ENCODE results near the gene BICDL1.

Gene BICDL1

GRCh38 chr12:120055231-120056000 is 66.4 kb downstream of the BICDL1 start:
- ATAC-seq, result no peak

DNA sequence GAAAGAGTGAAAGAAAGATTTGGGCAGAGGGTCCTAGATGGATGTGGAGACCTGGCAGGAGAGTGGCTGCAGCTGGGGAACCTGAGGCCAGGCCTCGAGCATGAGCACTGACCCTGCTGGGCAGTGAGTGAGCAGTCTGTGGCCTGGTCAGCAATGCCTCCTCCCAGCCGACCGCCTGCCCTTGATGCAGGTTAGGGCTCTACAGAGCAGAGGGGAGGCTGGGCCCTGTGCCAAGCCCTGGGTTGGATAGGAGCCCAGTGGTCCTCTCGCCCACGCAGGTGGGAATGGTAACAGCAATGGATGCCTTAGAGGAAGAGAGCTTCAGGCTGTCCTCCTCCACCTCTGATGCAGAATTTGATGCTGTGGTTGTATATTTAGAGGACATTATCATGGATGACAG is 67.7 kb downstream of the BICDL1 start:
- ATAC-seq, result no peak

DNA sequence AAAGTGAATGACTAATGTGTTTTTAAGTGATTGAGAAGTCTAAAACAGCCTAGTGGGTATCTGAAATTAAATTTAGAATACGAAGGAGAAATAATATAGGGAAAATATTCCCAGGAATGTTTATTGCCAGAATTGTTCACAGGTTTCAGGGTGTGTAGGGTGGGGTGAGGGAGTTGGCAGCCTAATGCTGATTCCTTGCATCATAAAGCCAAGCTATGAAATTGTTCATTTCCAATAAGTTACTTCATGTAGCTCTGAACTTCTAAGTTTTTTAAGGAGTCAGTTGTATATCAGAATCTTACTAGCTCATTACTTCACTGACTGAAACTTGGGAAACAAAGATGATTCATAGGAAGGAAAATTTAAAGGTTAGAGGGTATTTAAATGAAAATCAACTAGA is 71.2 kb downstream of the BICDL1 start:
- no peak for ATAC-seq

DNA sequence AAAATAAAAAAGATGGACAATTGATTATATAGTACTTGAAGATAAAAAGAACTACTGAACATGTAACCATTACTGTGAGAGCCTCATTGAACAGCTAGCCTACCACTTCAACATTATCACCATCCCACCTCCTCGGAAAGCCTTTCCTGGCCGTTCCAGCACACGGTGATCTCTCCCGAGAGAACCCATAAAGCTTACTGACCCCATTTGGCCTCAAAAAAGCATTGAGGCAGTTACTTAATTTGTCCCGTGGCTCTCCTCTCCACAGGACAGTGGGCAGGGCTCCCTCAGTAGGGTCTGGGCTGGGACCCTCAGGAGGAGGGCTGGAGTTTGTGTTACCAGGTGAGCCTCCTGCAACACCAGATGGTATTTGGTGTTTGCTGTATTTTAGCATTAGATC is 71.7 kb downstream of the BICDL1 start:
- no peak for ATAC-seq

- ATAC-seq, result no peak
Measured at GRCh38 chr12:120061575-120062214, 72.7 kb downstream of the BICDL1 start.

DNA sequence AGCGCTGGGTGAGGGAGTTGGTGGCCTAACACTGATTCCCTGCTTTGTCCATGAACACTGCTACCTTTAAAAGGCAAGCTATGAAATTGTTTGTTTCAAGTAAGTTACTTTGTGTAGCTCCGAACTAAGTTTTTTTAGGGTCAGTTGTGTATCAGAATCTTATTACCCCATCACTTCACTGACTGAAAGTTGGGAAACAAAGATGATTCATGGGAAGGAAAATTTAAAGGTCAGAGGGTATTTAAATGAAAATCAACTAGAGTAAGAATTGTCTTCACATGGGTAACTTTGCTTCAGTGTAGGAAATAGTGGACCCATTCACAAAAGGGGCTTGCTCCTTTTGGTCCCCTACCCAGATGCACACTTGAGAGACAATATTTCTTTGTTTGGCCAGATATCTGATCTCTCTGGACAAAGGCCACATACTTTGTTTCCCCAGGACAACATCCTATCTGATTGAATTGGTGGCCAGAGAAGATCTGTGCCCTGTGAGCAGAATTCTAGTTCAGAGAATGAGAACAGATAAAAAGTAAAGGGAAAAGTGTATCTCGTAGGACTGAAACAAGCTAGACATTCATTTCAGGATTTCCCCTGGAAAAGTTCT is 74.0 kb downstream of the BICDL1 start:
- no peak for ATAC-seq

DNA sequence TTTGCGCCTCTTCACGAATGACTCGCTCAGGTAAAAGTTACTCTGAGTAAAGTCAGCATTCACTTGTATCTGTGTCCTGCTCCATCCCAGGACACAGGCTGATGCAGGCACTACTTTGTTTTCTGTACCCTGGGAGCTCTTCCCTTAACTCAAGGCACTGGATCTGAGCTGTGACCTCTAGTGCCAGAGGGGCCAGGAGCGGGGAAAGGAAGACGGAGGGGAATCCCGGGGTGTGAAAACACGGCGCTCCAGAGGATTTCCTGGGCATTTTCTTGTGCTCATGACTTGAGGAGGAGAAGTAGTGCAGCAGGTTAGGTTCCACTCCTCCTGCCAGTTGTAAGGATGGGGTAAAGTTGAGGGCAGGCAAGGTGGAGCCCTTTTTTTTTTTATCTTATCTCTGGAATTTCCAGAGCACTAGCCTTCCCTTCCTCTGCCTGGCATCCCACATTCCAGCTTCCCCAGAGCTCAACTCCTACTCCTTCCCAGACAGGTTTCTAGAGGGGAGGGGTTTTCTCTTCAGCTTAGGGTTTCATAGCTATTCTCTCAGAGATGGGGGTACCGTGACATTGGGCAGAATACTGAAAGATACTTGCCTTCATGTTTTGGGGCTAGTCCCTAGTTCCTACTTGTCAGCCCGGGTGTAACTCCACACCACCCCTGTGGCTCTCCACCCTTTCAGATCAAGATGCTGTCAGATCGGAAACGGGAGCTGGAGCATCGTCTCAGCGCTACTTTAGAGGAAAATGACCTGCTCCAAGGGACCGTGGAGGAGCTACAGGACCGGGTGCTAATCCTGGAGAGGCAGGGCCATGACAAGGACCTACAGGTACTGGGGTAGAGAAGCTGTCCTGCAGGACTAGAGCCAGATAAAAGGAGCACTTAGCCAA is 75.3 kb downstream of the BICDL1 start:
- ATAC-seq, result no peak

DNA sequence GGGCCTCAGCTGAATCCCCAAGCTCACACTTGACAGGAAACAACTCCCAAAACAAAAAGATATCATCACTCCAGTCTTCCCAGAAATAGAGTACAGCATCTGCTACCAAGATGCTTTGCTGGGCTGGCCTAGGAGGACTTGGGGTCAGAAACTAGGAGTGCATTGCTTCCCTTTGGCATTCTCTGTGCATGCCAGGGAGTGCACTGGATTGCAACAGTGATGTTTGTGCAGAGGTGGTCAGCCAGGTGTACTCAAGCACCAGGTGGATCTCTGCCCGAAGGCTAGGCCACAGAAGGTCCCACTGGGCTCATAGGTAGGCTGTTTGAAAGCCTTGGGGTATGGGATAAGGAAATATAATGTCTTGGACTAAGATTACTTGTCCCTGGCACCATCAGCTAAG is 76.4 kb downstream of the BICDL1 start:
- ATAC-seq, result no peak

DNA sequence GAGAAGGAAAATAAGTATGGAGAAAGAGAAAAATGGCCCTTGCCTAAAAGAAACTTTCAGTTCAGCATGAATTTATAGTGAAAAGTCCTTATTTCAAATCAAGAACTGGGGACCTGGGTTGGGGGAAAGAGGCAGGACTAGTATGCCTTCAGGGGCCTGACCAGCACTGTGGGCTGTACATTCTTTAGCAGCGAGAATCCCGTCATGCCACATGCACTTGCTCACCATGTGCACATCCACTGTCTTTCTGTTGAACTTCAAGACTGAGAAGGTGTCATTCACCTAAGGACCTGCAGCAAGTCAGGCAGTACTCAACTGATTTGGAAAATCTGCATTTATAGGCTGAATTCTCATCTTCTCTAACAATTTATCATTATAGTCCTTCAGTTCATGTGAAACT is 77.3 kb downstream of the BICDL1 start:
- no peak for ATAC-seq

DNA sequence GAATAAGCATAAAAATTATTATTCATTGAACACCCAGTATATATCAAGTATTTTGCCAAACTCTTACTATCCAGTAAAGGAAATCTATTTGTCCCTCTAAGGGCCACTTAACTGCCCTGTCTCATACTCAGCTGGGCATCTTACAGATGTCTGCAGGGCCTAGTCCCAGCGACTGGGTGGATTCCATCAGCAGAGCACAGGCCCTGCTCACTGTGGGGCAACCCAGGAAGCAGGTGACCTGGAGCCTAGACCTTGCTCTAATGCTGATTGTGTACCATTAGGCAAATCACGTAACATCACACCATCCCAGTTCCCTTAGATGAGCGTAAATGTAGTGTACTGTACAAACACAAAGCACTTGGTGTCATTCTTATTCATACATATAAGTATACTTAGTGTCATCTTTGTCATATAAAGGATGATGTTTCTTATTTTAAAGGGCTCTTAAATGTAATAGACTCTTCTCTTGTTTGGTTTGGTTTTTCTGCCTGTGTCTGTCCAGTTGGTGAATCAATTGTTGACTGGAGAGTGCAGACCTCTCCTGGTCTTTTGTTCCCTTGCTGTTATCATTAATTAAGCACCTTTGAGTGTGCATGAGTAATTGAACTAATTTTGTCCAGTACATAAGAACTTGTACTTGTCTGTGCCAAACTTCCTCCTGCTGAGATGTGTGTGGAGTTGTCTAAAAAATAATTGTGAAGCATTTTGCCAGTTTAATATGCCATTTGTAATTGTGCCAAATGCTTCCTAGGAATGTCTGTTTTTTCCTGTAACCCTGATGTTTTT is 78.2 kb downstream of the BICDL1 start:
- ATAC-seq, result no peak

- ATAC-seq, result no peak
Measured at GRCh38 chr12:120067901-120068300, 78.9 kb downstream of the BICDL1 start.

DNA sequence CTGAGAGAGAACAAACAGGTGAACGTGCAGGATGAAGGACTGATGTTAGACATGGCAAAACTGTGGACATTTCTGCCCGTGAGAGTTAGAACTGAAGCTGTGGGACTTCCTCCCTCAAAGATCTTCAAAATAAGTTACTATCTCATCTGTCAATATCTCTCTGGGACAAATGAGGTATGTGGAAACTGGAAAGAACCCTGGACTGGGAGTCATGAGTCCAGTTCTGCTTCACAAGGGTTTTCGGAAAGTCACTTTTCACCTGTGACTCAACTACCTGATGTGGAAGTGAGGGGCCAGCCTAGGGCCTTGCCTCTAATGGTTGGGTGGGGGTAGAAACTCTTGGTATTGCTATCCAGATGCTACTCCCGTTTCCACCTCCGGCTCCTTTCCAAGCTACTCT is 80.2 kb downstream of the BICDL1 start:
- no peak for ATAC-seq

DNA sequence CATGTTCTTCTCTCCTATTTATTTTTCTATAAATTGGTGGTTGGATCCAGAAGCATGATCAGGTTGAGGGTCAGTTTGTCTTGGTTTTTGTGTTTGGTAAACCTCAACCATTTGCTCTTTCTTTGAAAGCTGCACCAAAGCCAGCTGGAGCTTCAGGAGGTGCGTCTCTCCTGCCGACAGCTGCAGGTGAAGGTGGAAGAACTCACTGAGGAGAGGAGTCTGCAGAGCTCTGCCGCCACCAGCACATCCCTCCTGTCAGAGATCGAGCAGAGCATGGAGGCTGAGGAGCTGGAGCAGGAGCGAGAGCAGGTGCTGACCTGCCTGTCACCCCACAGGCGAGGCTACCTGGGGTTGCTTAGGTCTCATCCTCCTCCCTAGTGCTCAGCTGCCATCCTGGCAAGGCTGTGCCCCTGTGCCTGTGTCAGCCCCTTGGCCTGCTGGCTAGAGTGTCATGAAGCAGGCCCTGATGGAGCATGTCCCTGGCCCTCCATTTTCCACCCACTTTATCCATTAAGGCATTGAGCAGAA is 82.5 kb downstream of the BICDL1 start:
- ATAC-seq, result no peak

GRCh38 chr12:120072472-120073249 is 83.6 kb downstream of the BICDL1 start:
- ATAC-seq, result no peak

- ATAC-seq, result no peak
Measured at GRCh38 chr12:120075034-120075616, 86.1 kb downstream of the BICDL1 start.

DNA sequence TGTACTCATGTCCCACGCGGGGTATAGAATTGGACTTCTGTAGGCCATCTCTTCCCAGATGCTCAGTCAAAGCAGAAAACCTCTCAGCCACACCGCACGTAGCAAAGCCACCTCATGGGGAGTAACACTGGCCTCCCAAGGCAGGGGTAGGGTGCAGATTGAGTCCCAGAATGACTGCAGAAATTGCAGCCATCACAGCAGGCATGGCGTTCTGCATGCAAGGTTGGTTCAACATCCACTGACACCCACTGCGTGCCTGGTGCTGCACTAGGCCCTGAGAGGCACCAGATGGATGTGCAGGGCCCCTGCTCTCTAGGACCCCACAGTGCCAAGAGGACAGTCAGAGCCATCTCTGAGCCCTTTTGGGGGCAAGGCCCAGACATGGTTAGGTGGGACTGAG is 87.6 kb downstream of the BICDL1 start:
- ATAC-seq, result no peak

DNA sequence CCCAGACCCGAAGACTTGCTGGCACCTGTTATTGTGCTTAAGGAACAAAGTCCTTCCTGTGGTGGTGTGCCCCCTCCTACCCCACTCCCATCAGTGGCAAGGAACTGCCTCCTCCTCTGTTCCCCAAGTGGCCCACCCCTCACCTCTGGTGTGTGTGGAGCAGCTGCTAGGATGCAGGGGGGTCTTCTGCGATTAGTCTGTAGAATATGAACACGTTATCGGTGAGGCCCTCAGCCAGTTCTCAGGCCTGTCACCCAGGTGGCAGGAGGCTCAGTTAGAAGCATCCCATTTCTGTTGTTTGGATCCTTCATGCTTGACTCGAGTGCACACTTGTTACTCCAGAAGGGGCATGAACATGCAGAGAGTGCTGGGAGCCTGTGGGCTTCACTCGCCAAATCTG is 88.2 kb downstream of the BICDL1 start:
- ATAC-seq, result no peak

DNA sequence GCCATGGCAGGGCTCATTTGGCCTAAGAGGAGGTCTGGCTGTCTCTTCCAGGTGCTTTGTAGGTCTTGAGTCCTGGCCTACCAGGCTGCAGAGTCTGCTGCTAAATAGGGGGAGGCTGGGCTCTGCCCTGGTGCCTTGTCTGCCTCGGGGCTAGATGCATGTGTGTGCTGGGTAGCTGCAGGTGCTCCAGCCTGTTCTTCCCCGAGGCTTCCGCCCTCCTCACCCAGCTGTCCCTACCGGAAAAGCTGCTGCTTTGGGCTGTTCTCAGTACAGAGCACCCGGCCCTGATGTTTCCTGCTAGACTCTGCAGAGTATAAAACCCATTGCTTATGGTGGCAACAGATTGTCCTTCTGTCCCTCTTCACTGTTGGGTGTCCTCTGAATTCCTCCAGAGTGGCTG is 89.8 kb downstream of the BICDL1 start:
- ATAC-seq, result no peak

GRCh38 chr12:120079411-120080400 is 90.7 kb downstream of the BICDL1 start:
- ATAC-seq, result no peak

DNA sequence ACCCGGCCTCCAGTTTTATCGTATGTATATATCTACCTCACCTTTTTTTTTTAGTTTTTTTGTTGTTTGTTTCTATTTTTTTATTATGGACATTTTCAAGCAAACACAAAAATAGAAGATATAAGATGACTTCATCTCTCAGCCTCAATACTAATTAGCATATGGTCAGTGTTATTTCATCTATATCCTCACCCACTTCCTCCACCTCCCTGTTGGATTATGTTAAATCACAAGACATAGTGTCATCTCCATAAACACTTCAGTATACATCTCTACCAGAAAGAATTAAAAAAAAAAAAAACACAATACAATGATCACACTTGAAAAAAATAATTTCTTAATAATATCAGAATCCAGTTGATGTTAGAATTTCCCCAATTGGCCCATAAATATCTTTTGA is 92.6 kb downstream of the BICDL1 start:
- ATAC-seq, result no peak

All from activated CD4-positive, CD25-positive, alpha-beta regulatory T cell treated with anti-CD3 and anti-CD28 coated beads, Interleukin-2, amount 50 U/mL, for 24 hours (primary cell).